Fibroblast of skin of right quadriceps (primary cell): ENCODE measurements around the gene UQCRQ.

ENCODE experiments used
- DNase-seq: peaks from one replicate; pipeline ENCODE4 v3.0.0-alpha.2; 2013

Gene UQCRQ

DNA sequence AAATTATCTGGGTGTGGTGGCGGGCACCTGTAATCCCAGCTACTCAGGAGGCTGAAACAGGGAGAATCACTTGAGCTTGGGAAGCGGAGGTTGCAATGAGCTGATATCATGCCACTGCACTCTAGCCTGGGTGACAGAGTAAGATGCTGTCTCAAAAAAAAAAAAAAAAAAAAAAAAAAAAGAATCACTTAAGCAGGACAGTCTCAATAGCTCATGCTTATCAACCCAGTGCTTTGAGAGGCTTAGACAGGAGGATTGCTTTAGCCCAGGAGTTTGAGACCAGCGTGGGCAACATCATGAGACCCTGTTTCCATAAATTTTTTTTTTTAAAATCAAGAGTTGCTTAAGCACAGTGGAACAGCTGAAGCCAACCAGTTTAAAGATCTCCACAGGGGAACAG is 49.6 kb downstream of the UQCRQ start:
- no peak for DNase-seq
